GM18526 (cell line): ENCODE results near the gene RPS3.

Source experiments
- POLR2A ChIP-seq: IDR thresholded peaks from 3 replicates; pipeline ENCODE4 v1.6.1; 2011; ENCODE audit not compliant: insufficient read length; ENCODE audit errors: extremely low read depth

The RPS3 gene

GRCh38 chr11:75400146-75400865, 988 bp downstream of the RPS3 start:
- TF ChIP-seq POLR2A = no peak

DNA sequence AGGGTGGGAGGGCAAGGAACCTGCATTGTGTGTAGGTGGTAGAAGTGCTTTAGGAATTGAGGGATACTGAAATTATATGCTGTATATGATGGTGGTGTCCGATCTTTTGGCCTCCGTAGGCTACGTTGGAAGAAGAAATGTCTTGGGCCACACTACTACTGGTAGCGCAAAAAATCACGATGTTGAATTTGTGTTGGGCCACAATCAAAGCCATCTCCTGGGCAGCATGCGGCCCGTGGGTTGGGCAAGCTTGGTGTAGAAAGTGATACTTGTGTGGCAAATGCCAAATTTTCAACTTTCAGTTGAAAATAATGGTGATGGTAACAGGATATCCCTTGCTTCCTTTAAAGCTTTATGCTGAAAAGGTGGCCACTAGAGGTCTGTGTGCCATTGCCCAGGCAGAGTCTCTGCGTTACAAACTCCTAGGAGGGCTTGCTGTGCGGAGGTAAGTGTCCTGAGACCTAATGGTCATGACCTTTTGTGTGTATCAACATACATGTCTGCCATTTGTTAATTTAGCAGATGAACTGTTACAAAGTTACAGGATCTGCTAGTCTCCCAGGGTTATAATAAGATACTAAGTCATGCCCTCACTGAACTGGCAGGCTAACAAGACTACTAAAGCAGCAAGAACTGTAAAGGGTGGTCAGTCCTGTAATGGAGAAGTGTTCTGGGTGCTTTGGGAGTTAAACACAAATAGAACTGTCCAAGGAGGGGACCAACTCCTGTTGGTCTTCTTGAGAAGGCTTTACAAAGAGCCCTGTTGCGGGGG, 2.9 kb downstream of the RPS3 start:
- no peak for TF ChIP-seq POLR2A

DNA sequence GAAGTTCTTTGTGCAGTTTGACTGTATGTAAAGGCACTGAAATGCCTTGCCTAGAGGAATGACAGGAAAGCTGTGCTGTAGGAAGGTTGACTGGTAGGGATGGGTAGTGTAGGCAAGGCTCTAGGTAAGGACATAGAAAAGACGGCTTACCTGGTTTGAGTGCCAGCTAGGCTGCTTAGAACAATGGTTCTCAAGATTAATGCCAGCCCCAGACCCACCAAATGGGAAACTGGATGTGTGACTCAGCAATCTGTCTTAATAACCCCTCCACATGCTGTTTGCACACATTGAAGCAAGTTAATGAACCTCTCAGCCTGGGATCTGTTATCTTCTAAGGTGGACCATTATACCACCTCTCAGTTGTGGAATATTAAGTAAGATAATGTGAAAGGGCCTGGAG, 3.7 kb downstream of the RPS3 start:
- TF ChIP-seq POLR2A = no peak

GRCh38 chr11:75403983-75404658, 4.8 kb downstream of the RPS3 start:
- no peak for TF ChIP-seq POLR2A

- no peak for TF ChIP-seq POLR2A
Measured at GRCh38 chr11:75406338-75406777, 7.0 kb downstream of the RPS3 start.

- TF ChIP-seq POLR2A = no peak
Measured at GRCh38 chr11:75408957-75409219, 9.6 kb downstream of the RPS3 start.

DNA sequence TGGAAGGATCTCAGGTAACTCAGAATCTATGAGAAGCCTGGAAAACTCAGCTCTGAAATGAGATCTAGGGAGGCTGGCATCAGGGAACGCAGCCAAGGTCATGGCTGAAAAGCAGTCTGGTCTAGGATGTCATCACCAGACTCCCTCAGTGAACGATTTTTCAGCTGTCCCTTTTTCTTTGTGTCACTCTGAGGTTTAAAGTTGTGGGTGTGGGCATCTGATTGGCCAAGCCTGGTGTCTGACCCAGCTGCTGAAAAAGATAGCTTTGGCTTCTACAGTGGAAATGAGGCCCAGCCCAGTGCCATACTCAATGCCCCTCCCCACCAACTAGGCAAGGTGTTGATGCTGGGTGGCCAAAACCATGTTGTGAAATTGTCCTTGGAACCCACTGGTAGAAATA, 14.5 kb downstream of the RPS3 start:
- TF ChIP-seq POLR2A = no peak

DNA sequence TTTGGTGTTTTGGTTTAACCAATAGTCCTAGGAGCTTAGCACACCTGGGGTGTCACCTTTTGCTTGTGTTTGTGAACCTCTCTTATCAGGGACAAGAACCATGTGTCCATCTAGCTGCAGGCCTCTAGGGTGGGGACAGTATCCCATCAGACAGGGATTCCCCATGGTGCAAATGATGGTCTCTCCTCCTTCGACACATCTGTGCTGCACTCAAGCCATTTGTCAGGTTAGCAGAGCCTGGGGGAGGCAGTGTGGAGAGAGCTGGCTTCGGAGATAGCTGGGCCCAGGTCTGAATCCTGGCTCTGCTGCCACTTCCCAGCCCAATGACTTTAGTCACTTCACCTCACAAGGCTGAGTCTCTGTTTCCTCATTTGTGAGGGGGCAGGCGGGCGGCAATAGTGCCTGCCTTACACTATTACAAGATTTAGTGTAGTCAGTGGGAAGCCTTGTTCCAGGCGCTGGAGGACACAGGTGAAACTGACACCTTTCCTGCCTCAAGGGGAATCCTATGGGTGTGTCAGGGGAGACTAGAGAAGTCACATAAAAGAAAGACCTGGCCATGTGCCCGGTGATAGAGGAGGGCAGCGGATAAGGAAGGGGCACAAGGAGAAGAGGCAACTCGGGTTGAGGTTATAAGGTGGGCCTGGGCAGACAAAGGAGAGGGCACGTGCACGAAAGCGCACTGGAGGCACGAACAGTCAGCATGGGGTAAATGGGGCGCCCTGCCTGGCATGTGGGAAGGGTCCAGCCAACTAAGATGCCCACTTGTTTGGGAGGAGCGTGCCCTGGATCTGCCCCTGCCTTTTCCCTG, 21.1 kb downstream of the RPS3 start:
- TF ChIP-seq POLR2A = no peak

DNA sequence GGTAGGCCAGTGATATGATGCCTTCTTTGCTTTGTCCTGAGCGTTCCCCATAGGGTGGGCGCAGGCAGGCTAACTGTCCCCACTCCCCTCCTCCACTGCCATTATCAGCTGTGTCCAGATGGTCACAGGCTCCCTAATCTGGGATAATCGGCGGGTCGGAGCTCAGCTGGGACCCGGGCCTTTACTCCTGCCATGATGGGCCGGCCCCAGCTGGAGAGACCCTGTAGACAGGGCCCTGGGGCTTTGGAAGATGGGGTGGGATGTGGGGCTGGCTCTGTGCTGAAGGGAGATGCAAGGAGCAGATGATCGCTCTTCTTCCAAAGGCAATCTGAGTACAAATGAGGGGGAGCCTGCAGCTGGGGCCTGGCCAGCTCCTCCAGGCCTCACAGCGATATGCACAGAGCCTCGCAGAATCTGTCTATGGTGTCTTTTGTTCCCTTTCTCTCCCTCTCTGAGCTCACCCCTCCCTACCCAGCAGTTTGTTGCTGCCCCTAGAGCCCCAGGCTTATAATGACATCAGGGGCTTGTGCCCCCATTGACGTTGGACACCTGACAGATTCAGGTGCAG, 21.8 kb downstream of the RPS3 start:
- no peak for TF ChIP-seq POLR2A

GRCh38 chr11:75421902-75422247, 22.6 kb downstream of the RPS3 start:
- TF ChIP-seq POLR2A = no peak

- TF ChIP-seq POLR2A = no peak
Measured at GRCh38 chr11:75422248-75423231, 23.2 kb downstream of the RPS3 start.

GRCh38 chr11:75423721-75424120, 24.4 kb downstream of the RPS3 start:
- TF ChIP-seq POLR2A = no peak

- TF ChIP-seq POLR2A = no peak
Measured at GRCh38 chr11:75424396-75424795, 25.1 kb downstream of the RPS3 start.

DNA sequence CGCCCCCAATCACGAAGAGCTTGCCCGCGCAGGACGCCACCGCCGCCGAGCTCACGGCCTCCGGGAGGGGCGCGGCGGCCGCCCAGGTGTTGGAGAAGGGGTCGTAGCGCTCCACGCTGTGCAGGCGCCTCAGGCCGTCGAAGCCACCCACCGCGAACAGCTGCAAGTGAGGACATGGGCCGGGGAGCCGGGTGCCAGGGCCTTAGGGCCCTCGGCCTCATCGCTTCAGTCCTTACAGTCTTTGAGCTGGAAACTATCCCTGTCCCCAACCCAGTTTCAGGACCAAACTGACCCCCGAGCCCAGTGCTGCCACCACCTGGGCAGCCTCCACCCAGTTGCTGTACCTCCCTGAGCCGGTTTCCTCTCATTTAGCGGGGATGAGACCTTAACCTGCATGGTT, 26.1 kb downstream of the RPS3 start:
- no peak for TF ChIP-seq POLR2A

GRCh38 chr11:75426720-75427086, 27.4 kb downstream of the RPS3 start:
- no peak for TF ChIP-seq POLR2A

DNA sequence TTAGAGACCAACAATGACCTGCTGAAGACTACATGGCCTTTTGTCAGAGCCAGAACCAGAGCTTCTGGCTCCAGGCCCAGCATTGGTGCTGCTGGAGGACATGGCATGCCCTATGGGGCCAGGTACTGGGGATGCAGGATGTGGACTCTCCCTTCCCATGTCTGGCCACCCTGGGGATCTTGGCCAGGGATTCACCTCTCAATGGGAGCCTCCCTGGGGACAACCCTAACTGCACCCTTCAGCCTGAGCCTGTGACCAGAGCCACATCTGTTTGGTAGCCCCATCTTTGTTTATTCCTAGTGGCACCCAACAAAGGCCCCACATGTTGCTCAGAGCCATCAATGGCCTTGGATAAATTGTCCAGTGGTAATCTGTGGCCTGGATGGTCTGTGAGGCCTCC, 27.9 kb downstream of the RPS3 start:
- TF ChIP-seq POLR2A = no peak
